ENCODE results near the gene PPP4C.

The PPP4C gene

GRCh38 chr16:30046588-30046987 lies 29.2 kb upstream of the PPP4C start:
- no peak overlapping the region for H3K4me3 ChIP-seq (ENCODE audit: low read depth, low read length)
- TF ChIP-seq CTCF (conservative IDR thresholded peaks at IDR 0.05; ENCODE audit: low read depth, low read length): no peak
- DNase-seq (ENCODE audit: low read depth): no peak

- DNase-seq (ENCODE audit: low read depth): no peak
- H3K4me3 ChIP-seq (ENCODE audit: low read depth, low read length): no peak overlapping the region
- TF ChIP-seq CTCF (conservative IDR thresholded peaks at IDR 0.05; ENCODE audit: low read depth, low read length): no peak
Measured at GRCh38 chr16:30049871-30050270, 25.9 kb upstream of the PPP4C start.

- TF ChIP-seq CTCF (conservative IDR thresholded peaks at IDR 0.05; ENCODE audit: low read depth, low read length): no peak
- DNase-seq (ENCODE audit: low read depth): peak; percentile 72
- no peak overlapping the region for H3K4me3 ChIP-seq (ENCODE audit: low read depth, low read length)
Measured at GRCh38 chr16:30051518-30051917, 24.3 kb upstream of the PPP4C start.

GRCh38 chr16:30052671-30053372 lies 23.0 kb upstream of the PPP4C start:
- H3K4me3 ChIP-seq (ENCODE audit: low read depth, low read length): peak overlapping the region; percentile 78
- no peak for TF ChIP-seq CTCF (conservative IDR thresholded peaks at IDR 0.05; ENCODE audit: low read depth, low read length)
- DNase-seq (ENCODE audit: low read depth): peak; percentile 93

GRCh38 chr16:30053376-30054015 lies 22.3 kb upstream of the PPP4C start:
- peak overlapping the region; percentile 78 for H3K4me3 ChIP-seq (ENCODE audit: low read depth, low read length)
- TF ChIP-seq CTCF (conservative IDR thresholded peaks at IDR 0.05; ENCODE audit: low read depth, low read length): no peak
- DNase-seq (ENCODE audit: low read depth): peak; percentile 30

- no peak for TF ChIP-seq CTCF (conservative IDR thresholded peaks at IDR 0.05; ENCODE audit: low read depth, low read length)
- H3K4me3 ChIP-seq (ENCODE audit: low read depth, low read length): no peak overlapping the region
- DNase-seq (ENCODE audit: low read depth): no peak
Measured at GRCh38 chr16:30054451-30054850, 21.3 kb upstream of the PPP4C start.

Data from choroid plexus epithelial cell (primary cell).